Measurements from ENCODE around the gene OPN1MW2.
"Not testable (repeated sequence)": the region's sequence is repeated elsewhere in the genome, so short reads cannot be mapped to it uniquely, and the experiment has no call there.

The OPN1MW2 gene

DNA sequence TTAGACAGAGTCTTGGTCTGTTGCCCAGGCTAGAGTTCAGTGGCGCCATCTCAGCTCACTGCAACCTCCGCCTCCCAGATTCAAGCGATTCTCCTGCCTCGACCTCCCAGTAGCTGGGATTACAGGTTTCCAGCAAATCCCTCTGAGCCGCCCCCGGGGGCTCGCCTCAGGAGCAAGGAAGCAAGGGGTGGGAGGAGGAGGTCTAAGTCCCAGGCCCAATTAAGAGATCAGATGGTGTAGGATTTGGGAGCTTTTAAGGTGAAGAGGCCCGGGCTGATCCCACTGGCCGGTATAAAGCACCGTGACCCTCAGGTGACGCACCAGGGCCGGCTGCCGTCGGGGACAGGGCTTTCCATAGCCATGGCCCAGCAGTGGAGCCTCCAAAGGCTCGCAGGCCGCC lies at the start of gene OPN1MW2:
Gene OPN1MW2, plus strand, starts transcription at position 301 of the 400 bp plus-strand sequence. Its CDS starts 60 bp downstream, at position 361.
- DNase-seq, result not testable (repeated sequence)

DNA sequence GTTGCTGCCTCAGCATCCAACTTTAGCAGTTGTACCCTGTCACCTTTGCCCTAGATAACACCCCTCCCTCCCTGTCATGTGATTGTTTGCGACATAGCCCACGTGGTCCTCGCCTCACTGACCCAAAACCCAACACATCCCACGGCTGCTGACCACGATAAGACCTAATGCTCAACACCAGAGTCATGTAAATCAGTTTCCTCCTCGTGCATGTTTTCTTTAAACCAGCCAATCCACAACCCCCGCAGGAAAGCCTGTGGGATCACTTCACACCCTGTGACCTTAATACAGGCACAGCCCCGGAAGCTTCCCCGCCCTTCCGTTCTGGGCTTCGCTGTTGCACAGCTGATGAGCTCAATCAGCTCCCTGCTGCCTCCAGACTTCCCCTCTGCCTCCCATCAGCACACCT lies 47.0 kb upstream of the OPN1MW2 start:
- not testable (repeated sequence) for DNase-seq

DNA sequence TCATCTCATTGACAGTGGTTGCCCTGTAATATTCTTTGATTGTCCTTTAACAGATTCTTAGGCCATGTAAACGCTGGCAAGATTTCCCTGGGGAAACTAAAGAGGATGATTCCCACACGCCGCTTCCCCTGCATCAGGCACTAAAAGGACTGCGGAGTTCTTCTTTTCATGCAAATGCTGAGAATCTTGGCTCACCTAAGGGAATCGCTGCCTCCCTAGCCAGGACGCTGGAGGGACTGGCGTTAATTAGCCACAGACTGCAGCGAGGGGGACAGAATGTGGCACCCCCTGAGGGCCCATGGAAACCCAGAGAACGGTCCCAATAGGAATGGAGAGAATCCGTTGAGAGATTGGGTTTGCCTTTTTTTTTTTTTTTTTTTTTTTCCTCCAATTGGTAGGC lies 45.2 kb upstream of the OPN1MW2 start:
- DNase-seq, result not testable (repeated sequence)

DNA sequence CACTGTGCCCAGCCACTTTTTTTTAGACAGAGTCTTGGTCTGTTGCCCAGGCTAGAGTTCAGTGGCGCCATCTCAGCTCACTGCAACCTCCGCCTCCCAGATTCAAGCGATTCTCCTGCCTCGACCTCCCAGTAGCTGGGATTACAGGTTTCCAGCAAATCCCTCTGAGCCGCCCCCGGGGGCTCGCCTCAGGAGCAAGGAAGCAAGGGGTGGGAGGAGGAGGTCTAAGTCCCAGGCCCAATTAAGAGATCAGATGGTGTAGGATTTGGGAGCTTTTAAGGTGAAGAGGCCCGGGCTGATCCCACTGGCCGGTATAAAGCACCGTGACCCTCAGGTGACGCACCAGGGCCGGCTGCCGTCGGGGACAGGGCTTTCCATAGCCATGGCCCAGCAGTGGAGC lies 37.3 kb upstream of the OPN1MW2 start, which contains the start of gene OPN1MW:
Gene OPN1MW, plus strand, starts transcription at position 301 of the 400 bp plus-strand sequence. Its CDS starts 82 bp downstream, at position 383.
- not testable (repeated sequence) for DNase-seq

DNA sequence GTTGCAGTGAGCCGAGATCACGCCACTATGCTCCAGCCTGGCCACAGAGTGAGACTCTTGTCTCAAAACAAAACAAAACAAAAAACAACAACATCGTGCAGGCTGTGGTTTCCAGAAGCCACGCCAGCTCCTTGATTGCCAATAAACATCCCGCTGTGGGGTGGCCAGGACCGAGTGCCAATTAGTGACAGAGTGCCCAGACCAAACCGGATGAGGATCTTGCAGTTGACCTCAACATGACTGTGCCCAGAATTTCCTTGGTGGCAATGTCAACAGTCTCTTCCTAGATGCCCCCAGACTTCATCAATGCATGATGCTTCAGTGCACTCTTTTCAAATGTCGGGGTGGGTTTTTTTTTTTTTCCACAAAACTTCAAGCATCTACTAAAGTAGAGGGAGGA lies 35.8 kb upstream of the OPN1MW2 start:
- not testable (repeated sequence) for DNase-seq

DNA sequence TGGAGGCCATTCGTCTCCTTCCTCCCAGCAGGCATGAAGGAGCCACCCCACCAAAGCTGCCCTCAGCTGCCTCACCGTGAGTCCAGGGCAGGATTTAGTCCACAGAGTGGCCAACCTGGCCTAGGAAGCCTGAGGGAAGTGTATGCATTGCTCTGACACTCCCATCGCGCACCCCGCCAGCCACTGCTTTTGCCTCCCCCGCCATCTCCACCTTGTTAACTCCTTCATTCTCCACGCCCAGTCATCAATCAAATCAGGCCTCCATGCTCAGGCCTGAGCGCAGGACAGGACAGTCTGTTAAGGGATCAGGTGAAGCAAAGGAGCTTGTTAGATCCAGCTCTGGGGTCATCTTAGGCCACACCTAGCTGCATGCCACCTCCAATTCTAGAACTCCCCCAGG lies 26.7 kb upstream of the OPN1MW2 start:
- not testable (repeated sequence) for DNase-seq

DNA sequence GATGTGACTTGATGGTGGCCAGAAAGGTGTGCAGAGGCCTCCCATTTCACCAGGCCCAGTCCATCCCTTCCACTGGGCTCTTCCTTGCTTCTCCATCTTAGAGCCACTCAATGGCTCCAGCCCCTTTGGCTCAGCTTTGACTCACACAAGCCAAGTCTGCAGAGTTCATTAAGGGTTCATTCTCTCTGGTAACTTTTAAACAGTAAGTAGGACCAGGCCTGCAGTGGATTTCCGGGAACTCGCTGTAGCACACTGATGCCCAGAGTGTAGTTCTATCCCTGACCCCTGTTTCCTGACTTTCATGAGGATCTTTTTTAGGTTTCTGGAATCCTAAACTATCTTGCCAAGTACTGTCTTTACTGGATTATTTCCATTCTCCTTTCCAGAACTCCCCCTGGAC lies 25.2 kb upstream of the OPN1MW2 start:
- not testable (repeated sequence) for DNase-seq

DNA sequence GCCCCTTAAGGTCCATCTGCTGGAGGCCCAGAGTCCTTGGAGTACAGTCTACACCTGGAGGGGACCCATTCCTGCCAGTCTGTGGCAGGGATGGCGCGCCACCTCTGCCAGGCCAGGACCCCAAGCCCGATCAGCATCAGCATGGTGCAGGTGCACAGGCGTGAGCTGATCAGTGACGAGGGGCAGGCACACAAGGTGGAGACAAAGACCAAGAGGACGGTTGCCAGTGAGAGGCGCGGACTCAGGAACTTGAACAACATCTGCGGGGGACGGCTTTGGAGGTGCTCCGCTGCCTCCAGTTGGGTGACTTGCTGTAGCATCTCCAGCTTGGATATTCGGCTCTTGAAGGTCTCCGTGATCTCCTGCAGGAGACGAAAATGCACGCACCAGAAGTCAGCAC lies 23.1 kb upstream of the OPN1MW2 start:
- DNase-seq, result not testable (repeated sequence)

DNA sequence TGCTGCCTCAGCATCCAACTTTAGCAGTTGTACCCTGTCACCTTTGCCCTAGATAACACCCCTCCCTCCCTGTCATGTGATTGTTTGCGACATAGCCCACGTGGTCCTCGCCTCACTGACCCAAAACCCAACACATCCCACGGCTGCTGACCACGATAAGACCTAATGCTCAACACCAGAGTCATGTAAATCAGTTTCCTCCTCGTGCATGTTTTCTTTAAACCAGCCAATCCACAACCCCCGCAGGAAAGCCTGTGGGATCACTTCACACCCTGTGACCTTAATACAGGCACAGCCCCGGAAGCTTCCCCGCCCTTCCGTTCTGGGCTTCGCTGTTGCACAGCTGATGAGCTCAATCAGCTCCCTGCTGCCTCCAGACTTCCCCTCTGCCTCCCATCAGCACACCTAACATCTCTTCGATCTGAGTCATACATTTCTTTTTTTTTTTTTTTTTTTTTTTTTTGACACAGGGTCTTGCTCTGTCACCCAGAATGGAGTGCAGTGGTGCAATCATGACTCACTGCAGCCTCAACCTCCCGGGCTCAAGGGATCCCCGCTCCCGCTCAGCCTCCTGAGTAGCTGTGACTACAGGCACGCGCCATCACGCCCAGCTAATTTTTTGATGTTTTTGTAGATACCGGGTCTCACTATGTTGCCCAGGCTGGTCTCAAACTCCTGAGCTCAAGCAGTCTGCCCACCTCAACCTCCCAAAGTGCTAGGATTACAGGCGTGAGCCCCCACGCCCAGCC lies 9.7 kb upstream of the OPN1MW2 start:
- not testable (repeated sequence) for DNase-seq

DNA sequence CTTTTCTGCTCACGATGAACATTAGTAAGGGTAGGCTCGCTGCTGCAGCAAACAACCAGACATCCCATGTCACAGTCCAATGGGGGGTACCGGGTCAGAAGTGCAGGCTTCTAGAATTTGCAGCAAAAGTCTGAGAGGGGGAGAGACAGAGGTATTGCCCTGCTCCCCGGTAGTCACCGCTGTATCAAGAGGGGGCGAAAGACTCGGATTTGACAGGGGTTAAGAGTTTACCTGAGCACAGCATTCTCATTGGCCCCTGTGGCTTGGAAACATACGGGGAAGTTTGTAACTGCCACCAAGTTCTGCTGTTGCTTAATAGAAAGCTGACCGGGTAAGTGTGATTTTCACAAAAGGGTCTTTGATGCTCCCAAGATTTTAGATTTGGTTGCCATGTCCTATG lies 8.5 kb upstream of the OPN1MW2 start:
- not testable (repeated sequence) for DNase-seq

DNA sequence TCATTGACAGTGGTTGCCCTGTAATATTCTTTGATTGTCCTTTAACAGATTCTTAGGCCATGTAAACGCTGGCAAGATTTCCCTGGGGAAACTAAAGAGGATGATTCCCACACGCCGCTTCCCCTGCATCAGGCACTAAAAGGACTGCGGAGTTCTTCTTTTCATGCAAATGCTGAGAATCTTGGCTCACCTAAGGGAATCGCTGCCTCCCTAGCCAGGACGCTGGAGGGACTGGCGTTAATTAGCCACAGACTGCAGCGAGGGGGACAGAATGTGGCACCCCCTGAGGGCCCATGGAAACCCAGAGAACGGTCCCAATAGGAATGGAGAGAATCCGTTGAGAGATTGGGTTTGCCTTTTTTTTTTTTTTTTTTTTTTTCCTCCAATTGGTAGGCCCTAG lies 8.1 kb upstream of the OPN1MW2 start:
- DNase-seq, result not testable (repeated sequence)

DNA sequence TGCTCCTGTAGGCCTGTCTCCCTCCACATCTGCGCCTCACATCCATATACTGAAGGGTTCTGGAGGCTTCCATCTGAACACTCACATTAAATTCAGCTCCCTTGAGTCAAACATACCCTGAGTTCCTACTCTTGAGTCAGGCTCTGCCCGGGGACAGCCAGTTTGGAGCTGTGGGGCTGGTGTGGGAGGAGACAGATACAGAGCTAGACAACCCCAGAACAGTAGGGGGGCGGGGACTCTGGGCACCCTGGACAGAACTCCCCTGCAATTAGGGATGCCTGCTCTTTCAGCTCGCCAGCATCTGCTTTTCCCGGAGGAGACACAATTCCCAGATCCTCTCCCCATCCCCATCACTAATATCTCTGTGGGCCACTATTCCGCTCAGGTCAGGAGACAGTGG lies 5.7 kb downstream of the OPN1MW2 start:
- not testable (repeated sequence) for DNase-seq

DNA sequence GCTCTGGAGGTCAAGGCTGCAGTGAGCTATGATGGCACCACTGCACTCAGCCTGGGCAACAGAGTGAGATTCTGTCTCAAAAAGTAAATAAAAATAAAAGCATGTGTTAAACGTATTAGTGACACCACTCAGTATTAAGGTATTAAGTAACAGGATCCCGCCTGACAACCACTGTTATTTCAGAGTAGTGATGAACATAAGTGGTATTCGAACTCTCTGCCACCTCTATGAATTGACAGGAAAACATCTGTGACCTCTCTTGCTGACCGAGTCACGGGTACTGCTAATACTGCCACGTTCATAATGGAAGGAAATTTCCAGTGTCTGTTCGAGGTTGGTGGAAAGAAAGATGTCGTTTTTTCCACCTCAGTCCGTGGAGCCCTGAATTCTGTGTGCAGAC lies 7.2 kb downstream of the OPN1MW2 start:
- DNase-seq, result not testable (repeated sequence)

DNA sequence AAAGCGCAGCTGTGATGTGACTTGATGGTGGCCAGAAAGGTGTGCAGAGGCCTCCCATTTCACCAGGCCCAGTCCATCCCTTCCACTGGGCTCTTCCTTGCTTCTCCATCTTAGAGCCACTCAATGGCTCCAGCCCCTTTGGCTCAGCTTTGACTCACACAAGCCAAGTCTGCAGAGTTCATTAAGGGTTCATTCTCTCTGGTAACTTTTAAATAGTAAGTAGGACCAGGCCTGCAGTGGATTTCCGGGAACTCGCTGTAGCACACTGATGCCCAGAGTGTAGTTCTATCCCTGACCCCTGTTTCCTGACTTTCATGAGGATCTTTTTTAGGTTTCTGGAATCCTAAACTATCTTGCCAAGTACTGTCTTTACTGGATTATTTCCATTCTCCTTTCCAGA lies 11.9 kb downstream of the OPN1MW2 start:
- not testable (repeated sequence) for DNase-seq

DNA sequence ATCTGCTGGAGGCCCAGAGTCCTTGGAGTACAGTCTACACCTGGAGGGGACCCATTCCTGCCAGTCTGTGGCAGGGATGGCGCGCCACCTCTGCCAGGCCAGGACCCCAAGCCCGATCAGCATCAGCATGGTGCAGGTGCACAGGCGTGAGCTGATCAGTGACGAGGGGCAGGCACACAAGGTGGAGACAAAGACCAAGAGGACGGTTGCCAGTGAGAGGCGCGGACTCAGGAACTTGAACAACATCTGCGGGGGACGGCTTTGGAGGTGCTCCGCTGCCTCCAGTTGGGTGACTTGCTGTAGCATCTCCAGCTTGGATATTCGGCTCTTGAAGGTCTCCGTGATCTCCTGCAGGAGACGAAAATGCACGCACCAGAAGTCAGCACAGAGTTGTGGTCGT lies 14.1 kb downstream of the OPN1MW2 start:
- DNase-seq, result not testable (repeated sequence)

DNA sequence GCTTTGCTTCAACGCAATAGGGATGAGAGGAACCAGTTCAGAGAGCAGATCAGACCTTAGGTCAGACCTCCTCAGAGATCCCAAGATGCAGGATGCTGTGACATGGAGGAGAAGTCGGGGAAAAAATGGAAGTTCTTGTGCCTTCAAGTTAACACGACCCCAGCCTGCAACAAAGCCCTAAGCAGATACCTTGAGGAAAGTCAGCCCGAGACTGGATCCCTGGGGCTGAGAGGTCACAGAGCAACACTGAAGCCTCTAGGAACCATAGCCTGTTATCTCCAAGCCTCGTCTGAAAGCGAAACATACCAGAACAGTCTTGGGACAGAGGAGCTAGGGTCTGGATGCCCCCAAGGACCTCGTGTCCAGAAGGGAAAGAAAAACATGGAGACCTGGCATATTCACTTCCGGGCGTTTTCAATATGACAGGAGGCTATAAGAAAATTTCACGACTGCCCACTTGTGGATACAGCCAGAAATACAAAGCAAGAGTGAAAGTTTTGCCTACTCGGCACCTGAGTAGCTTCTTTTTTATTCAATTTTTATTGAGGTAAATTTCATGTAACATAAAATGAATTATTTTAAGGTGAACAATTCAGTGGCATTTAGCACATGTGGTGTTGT lies 19.5 kb downstream of the OPN1MW2 start:
- DNase-seq, result not testable (repeated sequence)

DNA sequence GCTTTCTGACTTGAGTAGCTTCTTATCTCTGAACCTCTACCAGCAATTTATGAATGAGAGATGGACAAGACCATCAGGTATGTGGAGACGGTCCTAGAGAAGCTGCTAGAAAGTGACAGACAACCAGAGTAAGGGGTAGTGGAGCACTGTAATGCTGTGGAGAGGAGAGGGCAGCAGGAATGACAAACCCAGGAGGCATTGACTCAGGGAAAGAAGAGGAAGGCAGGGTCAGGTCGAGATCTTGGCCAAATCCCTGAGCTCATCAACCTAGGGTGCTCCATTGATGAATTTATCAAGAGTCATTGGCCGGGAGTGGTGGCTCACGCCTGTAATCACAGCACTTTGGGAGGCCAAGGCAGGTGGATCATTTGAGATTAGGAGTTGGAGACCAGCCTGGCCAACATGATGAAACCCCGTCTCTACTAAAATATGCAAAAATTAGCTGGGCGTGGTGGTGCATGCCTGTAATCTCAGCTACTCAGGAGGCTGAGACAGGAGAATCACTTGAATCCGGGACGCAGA lies 20.5 kb downstream of the OPN1MW2 start:
- DNase-seq, result not testable (repeated sequence)

DNA sequence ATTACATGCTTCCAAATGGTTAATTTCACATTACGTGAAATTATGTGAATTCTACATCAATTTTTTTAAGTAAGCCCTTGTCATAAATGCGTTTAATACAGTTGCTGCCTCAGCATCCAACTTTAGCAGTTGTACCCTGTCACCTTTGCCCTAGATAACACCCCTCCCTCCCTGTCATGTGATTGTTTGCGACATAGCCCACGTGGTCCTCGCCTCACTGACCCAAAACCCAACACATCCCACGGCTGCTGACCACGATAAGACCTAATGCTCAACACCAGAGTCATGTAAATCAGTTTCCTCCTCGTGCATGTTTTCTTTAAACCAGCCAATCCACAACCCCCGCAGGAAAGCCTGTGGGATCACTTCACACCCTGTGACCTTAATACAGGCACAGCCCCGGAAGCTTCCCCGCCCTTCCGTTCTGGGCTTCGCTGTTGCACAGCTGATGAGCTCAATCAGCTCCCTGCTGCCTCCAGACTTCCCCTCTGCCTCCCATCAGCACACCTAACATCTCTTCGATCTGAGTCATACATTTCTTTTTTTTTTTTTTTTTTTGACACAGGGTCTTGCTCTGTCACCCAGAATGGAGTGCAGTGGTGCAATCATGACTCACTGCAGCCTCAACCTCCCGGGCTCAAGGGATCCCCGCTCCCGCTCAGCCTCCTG lies 28.0 kb downstream of the OPN1MW2 start:
- not testable (repeated sequence) for DNase-seq

DNA sequence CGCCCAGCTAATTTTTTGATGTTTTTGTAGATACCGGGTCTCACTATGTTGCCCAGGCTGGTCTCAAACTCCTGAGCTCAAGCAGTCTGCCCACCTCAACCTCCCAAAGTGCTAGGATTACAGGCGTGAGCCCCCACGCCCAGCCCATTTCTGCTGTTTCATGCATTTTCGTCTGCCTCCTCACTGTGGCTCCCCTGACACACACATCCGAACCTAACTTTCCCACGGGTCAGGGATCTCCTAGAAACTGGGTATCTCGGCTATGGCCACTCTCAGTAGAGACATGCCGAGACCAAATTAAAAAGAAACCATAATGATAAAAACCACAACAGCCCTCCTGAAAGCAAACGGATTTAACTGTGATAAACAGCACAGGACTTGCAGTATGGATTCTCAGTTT lies 28.5 kb downstream of the OPN1MW2 start:
- not testable (repeated sequence) for DNase-seq

DNA sequence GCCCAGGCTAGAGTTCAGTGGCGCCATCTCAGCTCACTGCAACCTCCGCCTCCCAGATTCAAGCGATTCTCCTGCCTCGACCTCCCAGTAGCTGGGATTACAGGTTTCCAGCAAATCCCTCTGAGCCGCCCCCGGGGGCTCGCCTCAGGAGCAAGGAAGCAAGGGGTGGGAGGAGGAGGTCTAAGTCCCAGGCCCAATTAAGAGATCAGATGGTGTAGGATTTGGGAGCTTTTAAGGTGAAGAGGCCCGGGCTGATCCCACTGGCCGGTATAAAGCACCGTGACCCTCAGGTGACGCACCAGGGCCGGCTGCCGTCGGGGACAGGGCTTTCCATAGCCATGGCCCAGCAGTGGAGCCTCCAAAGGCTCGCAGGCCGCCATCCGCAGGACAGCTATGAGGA lies 37.7 kb downstream of the OPN1MW2 start, which contains the start of gene OPN1MW3:
Gene OPN1MW3, plus strand, starts transcription at position 301 of the 400 bp plus-strand sequence. Its CDS starts 38 bp downstream, at position 339.
- DNase-seq, result not testable (repeated sequence)

DNA sequence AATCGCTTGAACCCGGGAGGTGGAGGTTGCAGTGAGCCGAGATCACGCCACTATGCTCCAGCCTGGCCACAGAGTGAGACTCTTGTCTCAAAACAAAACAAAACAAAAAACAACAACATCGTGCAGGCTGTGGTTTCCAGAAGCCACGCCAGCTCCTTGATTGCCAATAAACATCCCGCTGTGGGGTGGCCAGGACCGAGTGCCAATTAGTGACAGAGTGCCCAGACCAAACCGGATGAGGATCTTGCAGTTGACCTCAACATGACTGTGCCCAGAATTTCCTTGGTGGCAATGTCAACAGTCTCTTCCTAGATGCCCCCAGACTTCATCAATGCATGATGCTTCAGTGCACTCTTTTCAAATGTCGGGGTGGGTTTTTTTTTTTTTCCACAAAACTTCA lies 39.2 kb downstream of the OPN1MW2 start:
- DNase-seq, result not testable (repeated sequence)

DNA sequence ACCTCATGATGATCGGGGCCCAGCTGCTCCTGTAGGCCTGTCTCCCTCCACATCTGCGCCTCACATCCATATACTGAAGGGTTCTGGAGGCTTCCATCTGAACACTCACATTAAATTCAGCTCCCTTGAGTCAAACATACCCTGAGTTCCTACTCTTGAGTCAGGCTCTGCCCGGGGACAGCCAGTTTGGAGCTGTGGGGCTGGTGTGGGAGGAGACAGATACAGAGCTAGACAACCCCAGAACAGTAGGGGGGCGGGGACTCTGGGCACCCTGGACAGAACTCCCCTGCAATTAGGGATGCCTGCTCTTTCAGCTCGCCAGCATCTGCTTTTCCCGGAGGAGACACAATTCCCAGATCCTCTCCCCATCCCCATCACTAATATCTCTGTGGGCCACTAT lies 43.5 kb downstream of the OPN1MW2 start:
- not testable (repeated sequence) for DNase-seq
